ENCODE measurements around the gene ZNF212. TPM values are rescaled to one million over a fixed set of nuclear protein-coding genes. Genes with fewer than 3 reads are reported as not detected.

The ZNF212 gene
- total and polyA plus RNA-seq, 2 donors (not counting 3 experiments of a cell fraction or from before 2014, with no cell fraction given) = 3.6 to 9.0 TPM

DNA sequence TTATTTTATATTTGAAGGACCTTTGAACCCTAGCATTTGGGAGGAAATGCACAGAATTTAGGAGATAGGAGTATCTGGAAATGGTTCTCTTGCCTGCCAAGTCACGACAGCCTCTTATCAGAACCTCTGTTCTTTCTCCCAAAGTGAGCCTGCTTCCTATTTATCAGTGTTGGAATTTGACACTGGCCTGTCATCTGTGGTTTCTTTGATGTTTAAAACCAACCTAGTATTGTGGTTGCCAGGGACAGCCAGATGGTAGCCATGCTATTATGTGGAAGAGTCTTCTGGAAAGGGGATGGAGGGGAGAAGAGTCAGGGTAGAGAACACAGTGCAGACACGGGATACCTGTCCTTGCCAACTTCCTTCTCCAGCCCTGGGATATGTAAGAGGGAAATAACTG is 23.0 kb upstream of the ZNF212 start:
- peaks cover 18 to 40% of the 10 kb centered on the region in 2 experiments for H3K36me3 ChIP-seq (ENCODE audit: control insufficient read depth in 2 of 2, extremely low read depth in 1 of 2, insufficient read depth in 2 of 2, low read length in 2 of 2)

DNA sequence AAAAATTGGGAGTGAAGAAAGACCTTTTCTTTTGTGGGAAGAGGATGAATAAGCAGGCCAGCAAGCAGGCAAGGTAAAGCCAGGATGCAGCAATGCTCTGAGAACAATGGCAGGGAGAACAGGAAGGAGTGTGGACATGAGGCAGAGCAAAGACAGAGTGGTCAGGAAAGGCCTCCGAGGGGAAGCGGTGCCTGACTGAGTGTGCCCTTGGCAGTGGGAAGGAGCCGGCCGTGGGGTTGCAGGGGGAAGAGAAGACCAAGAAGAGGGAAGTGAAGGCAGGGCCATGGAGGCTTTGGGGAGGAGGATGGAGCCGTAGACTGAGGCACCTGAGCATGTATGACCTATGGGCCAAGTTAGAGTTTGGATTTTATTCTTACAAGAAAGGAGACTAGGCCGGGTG is 21.9 kb upstream of the ZNF212 start:
- Histone ChIP-seq H3K27ac (ENCODE audit: insufficient read depth, low read depth, low read length) (no peak overlapping the region), H3K79me2 (ENCODE audit: control insufficient read depth, insufficient read depth, low read length) (no peaks in the 10 kb centered on the region), H3K36me3 (ENCODE audit: control insufficient read depth in 2 of 2, extremely low read depth in 1 of 2, insufficient read depth in 2 of 2, low read length in 2 of 2) (peaks cover 13 to 38% of the 10 kb centered on the region in 2 experiments), H3K4me3 (replicated peaks in 1 of 3; ENCODE audit: insufficient read depth in 1 of 3, low read depth in 1 of 3, low read length in 3 of 3) (no peak overlapping the region), H3K27me3 (ENCODE audit: control insufficient read depth in 2 of 2, insufficient read depth in 2 of 2, low read length in 2 of 2) (no peaks in the 10 kb centered on the region), H4K20me1 (replicated peaks; ENCODE audit: control insufficient read depth, extremely low read depth, insufficient read depth, low read length) (no peaks in the 10 kb centered on the region), H3K9me1 (replicated peaks; ENCODE audit: control insufficient read depth, extremely low read depth, insufficient read depth, low read length) (no peaks in the 10 kb centered on the region), H3K4me1 (ENCODE audit: control insufficient read depth, extremely low read depth, insufficient read depth, low read length) (no peaks in the 10 kb centered on the region), H3K9me3 (replicated peaks; ENCODE audit: control insufficient read depth, insufficient read depth, low read length) (no peaks in the 10 kb centered on the region), H3K9ac (replicated peaks; ENCODE audit: extremely low read depth, insufficient read depth, low read length) (no peak overlapping the region), H3K4me2 (ENCODE audit: insufficient read depth, low read length) (no peak overlapping the region), H2AFZ (ENCODE audit: low read depth, low read length) (no peak overlapping the region)
- no TSS peak for BruUV-seq (replicated peaks)
- intact Hi-C loops (cut with micrococcal nuclease) (no loop called here), dilution Hi-C loops (cut with MboI; ENCODE audit: extremely low pct_ligation_motif_present, low sequenced_read_pairs) (no loop called here)
- CTCF ChIA-PET = interaction anchor here (1.6 kb wide), 1 partner anchor 44 kb away, joined by 7 read pairs; the partner anchor contains the start of gene ZNF783
- peak; percentile 50 for DNase-seq (ENCODE audit: low read depth, low spot score)
- TF ChIP-seq POLR2AphosphoS5 (IDR thresholded peaks at IDR 0.05; ENCODE audit: insufficient read depth, low read depth, low read length) (no peak), MYC (IDR thresholded peaks at IDR 0.05; ENCODE audit: low read depth, low read length) (no peak), EZH2 (IDR thresholded peaks at IDR 0.05; ENCODE audit: borderline replicate concordance, low read depth, low read length, severe bottlenecking) (no peak)
- TF ChIP-seq, protein P1, sequence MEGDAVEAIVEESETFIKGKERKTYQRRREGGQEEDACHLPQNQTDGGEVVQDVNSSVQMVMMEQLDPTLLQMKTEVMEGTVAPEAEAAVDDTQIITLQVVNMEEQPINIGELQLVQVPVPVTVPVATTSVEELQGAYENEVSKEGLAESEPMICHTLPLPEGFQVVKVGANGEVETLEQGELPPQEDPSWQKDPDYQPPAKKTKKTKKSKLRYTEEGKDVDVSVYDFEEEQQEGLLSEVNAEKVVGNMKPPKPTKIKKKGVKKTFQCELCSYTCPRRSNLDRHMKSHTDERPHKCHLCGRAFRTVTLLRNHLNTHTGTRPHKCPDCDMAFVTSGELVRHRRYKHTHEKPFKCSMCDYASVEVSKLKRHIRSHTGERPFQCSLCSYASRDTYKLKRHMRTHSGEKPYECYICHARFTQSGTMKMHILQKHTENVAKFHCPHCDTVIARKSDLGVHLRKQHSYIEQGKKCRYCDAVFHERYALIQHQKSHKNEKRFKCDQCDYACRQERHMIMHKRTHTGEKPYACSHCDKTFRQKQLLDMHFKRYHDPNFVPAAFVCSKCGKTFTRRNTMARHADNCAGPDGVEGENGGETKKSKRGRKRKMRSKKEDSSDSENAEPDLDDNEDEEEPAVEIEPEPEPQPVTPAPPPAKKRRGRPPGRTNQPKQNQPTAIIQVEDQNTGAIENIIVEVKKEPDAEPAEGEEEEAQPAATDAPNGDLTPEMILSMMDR (IDR thresholded peaks at IDR 0.05; ENCODE audit: extremely low read depth in 1 of 2, insufficient read depth in 1 of 2, low read depth in 1 of 2, low read length in 2 of 2) = no peak
- FAIRE-seq = peak; percentile 88
- POLR2A ChIA-PET = no interaction called here

More for the DNA sequence above, 23.0 kb upstream of the ZNF212 start:
- H3K9me3 ChIP-seq (replicated peaks; ENCODE audit: control insufficient read depth, insufficient read depth, low read length) = no peaks in the 10 kb centered on the region
- no peaks in the 10 kb centered on the region for H3K79me2 ChIP-seq (ENCODE audit: control insufficient read depth, insufficient read depth, low read length)
- POLR2A ChIA-PET = no interaction called here
- no peak overlapping the region for H2AFZ ChIP-seq (ENCODE audit: low read depth, low read length)
- no peaks in the 10 kb centered on the region for H3K4me1 ChIP-seq (ENCODE audit: control insufficient read depth, extremely low read depth, insufficient read depth, low read length)
- no peak overlapping the region for H3K27ac ChIP-seq (ENCODE audit: insufficient read depth, low read depth, low read length)
- CTCF ChIA-PET = no interaction called here
- DNase-seq (ENCODE audit: low read depth, low spot score) = no peak
- H3K4me2 ChIP-seq (ENCODE audit: insufficient read depth, low read length) = no peak overlapping the region
- dilution Hi-C loops (cut with MboI; ENCODE audit: extremely low pct_ligation_motif_present, low sequenced_read_pairs) = no loop called here
- H3K4me3 ChIP-seq (replicated peaks in 1 of 3; ENCODE audit: insufficient read depth in 1 of 3, low read depth in 1 of 3, low read length in 3 of 3) = no peak overlapping the region
- TF ChIP-seq EZH2 (IDR thresholded peaks at IDR 0.05; ENCODE audit: borderline replicate concordance, low read depth, low read length, severe bottlenecking) (no peak), POLR2AphosphoS5 (IDR thresholded peaks at IDR 0.05; ENCODE audit: insufficient read depth, low read depth, low read length) (no peak)
- no peaks in the 10 kb centered on the region for H3K9me1 ChIP-seq (replicated peaks; ENCODE audit: control insufficient read depth, extremely low read depth, insufficient read depth, low read length)
- BruUV-seq (replicated peaks) = no TSS peak
- no peak overlapping the region for H3K9ac ChIP-seq (replicated peaks; ENCODE audit: extremely low read depth, insufficient read depth, low read length)
- no peaks in the 10 kb centered on the region for H4K20me1 ChIP-seq (replicated peaks; ENCODE audit: control insufficient read depth, extremely low read depth, insufficient read depth, low read length)
- FAIRE-seq = no peak
- intact Hi-C loops (cut with micrococcal nuclease) = no loop called here
- H3K27me3 ChIP-seq (ENCODE audit: control insufficient read depth in 2 of 2, insufficient read depth in 2 of 2, low read length in 2 of 2) = no peaks in the 10 kb centered on the region
